NCI-H2081 treated with DMSO at 0.1 percent for 48 hours (cell line): ENCODE results near the gene SH2D1B.
"Not testable (repeated sequence)": the region's sequence is repeated elsewhere in the genome, so short reads cannot be mapped to it uniquely, and the experiment has no call there.

Source experiments
- DNase-seq: peaks from one replicate; lab custom pipeline; 2025; lab: John Stamatoyannopoulos, UW

Gene SH2D1B

DNA sequence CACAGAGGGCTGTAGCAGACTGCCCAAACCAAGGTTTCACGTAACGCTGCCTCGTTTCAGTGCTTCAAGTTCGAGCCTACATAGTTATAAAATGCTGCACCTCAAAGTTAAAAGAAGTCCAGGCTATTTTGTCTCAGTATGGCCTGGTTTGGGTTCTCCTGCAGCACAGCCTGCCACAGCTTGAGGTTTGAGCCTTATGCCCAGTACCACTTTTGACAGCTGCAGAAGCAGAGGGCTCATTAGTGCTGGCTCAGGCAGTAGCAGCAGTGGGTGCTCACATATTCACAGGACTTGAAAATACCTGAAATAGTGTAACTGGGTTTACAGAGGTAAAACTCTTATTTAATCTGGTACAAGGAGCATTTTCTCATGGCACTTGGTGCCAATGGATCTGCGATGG lies 50.6 kb downstream of the SH2D1B start:
- DNase-seq = no peak

DNA sequence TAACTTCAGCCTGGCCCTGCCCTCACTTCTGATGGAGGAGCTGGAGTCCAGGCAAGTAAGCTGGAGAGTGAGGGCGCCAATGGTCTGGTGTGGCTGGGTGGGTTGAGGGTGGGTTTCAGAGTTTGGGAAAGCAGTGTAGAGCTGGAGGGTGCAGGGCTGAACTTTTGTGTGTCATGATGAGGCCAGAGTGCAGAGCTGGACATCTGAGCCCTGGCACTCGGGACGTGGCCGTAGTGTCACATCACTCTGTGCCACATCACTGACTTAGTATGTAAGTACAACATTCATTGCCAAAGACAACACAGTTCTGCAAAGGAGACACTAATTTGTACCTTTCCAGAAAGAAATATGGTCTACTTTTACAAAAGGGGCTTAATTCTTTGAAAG lies 51.1 kb downstream of the SH2D1B start:
- no peak for DNase-seq

DNA sequence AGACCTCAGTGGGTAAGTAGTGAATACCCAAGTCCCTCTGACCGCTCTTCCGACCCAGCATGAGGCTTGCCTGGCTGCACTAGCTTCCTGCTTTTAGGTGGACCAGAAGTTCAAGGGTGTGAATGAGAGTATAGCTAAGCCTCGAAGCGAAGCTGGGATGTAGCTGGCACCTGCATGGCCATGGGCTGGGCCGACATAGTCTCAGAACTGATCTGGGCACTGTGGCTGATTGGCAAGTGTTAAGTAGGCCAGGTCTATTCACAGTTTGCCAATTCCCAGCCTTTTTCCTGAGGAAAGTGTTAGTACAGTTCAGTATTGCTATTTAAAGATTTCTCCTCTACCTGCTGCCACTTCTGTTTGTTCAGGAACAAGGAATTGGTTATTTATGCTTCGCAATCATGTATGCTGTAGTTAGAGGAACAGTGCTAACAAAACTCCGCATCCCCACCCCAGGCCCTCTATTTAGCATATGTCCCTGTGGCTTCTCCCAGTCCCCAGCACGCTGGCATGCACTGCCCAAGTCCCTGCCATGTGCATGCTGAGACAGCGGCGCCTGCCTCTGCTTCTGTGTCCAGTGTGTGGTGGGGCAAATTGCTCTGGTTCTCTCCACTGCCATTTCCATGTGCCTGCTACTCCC lies 51.6 kb downstream of the SH2D1B start:
- no peak for DNase-seq

DNA sequence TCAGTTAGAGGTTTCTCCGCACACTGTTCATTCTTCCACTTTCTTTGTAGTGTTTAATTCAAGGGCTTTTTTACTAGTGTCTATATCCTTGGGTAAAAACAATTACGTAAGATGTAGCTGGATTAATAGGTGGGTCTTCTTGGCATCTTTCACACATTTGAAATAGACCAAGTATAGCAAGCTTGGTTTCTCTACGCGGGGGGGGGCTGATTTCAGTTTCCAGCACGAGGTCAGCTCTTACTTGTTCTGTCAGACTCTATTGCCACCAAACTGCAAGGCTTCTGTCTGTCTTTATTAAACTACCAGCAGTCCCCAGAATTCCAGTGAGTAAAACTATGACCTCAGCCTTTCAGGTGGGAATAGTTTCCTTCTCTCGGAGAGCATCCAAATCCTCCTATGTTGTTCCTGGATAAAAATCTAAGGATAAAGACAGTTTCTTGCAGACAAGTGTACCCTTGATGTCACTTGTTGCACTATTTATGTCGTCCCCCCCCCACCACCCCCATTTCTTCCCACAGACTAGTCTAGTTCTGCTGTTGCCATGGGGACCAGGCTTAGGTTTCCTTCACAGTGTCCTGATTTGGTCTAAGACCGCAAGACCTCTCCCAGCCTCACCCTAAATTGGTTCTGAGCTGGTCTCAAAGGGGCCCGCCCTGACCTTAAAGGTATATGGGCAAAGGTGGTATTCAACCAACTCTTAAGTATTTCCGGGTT lies 52.3 kb downstream of the SH2D1B start:
- no peak for DNase-seq

DNA sequence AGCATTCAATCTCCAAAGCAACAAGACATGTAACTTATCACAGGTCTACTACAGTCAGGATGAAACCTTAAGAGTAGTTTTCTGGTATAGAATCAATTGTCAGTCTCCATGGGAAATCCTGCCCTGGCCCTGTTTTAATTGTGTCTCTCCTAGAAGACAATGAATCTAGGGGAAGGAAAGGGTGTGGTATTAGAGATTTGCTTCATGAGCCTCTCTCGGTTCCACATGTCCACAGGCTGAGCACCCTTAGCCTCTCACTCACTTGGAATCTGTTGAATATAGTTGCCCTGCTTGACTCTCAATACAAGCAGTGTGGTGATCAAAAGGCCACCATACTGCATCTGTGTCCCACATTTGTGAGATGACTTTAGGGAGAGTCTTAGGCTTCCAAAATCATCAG lies 53.0 kb downstream of the SH2D1B start:
- DNase-seq = no peak

DNA sequence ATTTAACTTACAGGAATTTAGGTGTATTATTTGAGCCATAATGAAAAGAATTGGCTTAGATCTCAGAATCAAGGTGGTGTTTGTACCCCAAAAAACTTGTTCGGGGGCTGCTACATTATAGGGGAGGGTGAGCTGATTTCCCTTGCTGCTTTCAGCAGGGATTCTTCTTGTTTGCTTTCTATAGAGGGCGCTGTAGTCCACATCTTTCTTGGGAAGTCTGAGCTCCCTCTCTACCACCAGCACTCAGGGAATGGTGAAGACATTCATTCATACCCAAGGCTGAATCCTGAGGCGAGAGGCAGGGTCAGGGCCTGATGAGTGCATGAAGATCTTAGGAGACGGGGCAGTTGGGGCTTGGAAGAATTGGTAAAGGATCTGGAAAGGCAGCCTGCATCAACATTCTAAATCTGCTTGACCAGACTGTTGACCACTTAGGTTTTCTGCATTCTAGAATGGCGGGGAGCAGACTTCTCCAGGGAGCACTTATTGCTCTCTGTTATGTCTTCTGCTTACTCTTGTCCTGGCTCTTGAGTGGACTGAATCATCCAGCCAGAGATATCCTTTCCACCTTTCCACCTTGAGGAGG lies 54.2 kb downstream of the SH2D1B start:
- DNase-seq = no peak

DNA sequence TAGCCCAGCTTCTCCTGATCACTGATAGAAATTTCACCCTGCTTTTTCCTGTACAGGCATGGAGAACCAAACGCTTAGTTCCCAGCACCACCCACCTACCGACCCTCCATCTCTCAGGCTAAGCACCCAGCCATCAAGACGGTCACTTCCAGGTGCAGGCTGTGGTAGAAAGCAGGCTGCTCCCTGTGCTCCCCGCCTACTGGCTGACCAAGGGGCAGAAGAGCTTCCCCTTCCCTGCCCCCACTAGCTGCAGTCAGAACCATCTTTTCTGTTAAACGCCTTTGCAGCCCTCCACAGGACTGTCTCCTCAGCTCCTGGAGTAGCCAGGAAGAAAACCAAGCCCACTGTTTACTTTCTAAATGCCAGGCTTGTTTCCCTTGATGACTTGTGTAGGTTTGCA lies 58.2 kb downstream of the SH2D1B start:
- no peak for DNase-seq

DNA sequence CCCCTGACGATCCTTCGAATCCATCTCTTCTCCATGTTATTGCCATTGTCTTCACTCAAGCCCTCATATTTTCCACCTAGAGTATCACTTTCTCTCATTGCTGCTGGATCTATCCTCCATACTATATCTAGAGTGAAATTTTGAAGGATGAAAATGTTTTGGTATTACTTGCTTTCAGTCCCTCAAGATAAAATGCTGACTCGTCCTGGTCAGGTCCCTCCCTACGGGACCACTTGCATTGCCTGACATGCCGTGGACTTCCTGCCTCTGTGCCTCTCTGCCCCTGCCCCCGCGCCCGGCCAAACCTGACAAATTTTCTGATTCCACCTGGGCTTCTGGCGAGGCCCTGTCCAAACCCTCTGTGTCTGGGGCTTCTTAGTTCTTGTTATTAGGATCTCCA lies 58.9 kb downstream of the SH2D1B start:
- DNase-seq = no peak

DNA sequence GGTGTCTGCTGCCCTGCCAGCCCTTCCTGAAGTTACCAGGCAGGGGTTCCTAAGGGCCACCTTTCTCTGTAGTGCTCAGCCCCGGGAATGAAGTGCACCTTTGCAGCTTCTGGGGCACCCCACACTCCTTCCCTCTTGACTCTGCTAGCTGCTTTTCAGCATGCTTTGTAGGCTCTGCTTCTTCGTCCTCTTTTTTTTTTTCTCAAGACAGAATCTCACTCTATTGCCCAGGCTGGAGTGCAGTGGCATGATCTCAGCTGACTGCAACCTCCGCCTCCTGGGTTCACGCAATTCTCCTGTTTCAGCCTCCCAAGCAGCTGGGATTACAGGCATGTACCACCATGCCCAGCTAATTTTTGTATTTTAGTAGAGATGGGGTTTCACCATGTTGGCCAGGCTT lies 60.1 kb downstream of the SH2D1B start:
- DNase-seq = not testable (repeated sequence)

DNA sequence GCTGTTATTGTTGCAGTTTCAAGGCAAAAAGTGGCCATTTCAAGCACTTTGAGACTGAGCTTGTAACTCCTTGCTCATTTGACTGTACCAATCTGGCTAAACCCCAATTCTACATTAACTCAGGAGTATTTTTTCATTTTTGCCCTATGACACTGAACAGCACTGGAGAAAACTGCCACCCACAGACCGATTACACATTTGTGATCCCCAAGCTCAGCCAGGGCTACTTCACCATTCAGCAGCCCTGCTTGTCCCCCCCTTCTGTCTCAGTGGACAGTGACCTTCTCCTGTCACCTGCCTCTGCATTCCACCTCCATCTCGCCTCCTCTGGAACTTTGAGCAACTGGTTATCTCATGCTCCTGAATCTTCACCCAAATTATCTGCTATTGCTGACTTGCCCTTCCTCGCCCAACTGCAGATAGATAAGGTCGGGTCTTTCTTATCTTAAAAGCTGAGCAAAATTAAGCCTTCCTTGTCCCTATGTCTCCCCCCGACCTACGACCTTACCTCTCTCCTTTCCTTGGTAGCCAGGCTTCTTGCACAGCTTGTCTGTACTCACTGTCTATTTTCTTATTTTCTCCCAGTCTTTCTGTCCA lies 60.6 kb downstream of the SH2D1B start:
- DNase-seq = no peak

DNA sequence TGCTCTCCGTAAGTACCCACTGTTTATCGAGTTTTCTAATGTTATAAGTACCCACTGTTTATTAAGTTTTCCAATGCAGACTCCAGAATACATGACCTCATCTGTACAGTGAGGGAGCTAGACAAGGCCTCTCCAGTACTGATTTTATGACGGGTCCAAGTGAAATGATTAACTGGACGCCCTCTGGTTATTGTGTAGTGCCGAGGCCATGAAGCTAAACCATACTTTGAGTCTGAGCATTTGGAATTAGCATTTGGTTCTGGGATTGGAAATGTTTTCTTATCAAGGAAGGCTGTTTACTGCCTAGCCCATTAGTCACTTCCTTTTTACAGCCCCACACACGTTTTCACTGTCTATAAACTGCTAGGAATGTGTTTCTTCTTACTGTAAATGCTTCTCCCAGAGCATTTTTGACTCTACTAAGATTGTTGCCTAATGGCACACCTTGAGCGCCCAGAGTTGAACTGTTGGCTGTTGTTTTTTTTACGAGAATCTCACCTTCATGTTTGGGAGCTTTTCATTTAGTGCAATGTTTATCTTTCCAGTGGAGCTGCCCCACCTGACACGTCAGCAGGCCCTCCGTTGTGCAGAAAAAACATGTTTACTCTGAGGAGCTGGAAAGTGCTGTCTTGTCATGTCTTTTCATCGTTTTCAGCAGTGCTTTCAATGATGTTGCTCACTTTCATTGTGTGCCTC lies 62.2 kb downstream of the SH2D1B start:
- no peak for DNase-seq

DNA sequence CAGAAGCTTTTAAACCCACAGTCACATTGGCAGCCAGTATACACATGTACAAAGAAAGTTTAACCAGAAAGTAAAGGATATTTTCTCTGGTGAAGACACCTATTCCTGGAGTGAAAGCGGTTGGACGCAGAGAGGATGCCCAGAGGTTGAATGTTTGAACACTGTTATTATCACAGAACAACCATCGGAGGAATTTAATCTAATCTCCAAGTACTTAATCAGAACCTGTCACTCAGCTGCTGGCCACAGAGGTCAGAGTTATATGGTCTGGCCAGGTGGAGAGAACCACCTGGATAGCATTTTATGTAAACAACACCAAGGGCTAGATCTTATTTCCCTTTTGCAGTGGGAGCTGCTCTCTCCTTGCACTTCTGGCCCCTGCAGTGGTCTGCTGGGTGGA lies 64.7 kb downstream of the SH2D1B start:
- no peak for DNase-seq
